Small intestine (tissue), 7 donors: ENCODE results near the gene CCSER1. TPM values are rescaled to one million over a fixed set of nuclear protein-coding genes. Genes with fewer than 3 reads are reported as not detected.
"Not testable (repeated sequence)": the region's sequence is repeated elsewhere in the genome, so short reads cannot be mapped to it uniquely, and the experiment has no call there.

Source experiments
- DNase-seq, 2 donors: peaks; one replicate each; pipeline versions ENCODE4 v3.0.0 to v3.0.0-alpha.2; 2013
- FAIRE-seq: peaks from 2 replicates; lab custom pipeline; 2012; peaks lifted over from hg19 to GRCh38; lab: Jason Lieb, UNC
- H3K27ac ChIP-seq, 3 donors: one replicate each; pipeline ENCODE4 v1.5.1; 2013; ENCODE audit warnings: low read length in 2 of 3, mild to moderate bottlenecking in 2 of 3, control low read depth in 1 of 3, inconsistent platforms in 1 of 3, low read depth in 1 of 3, moderate library complexity in 1 of 3
- H3K27me3 ChIP-seq, 3 donors: one replicate each; pipeline ENCODE4 v1.6.1; 2013; ENCODE audit warnings: low read length in 3 of 3, inconsistent platforms in 1 of 3; ENCODE audit not compliant: control insufficient read depth in 3 of 3, insufficient read depth in 3 of 3
- H3K36me3 ChIP-seq, 3 donors: one replicate each; pipeline ENCODE4 v1.6.1; 2013; ENCODE audit warnings: low read length in 3 of 3, inconsistent platforms in 1 of 3, low read depth in 1 of 3, mild to moderate bottlenecking in 1 of 3, moderate library complexity in 1 of 3; ENCODE audit not compliant: control insufficient read depth in 3 of 3, insufficient read depth in 2 of 3
- H3K4me1 ChIP-seq, 3 donors: one replicate each; pipeline ENCODE4 v1.6.1; 2013; ENCODE audit warnings: low read length in 2 of 3, inconsistent platforms in 1 of 3, low read depth in 1 of 3, mild to moderate bottlenecking in 1 of 3, moderate library complexity in 1 of 3; ENCODE audit not compliant: control insufficient read depth in 3 of 3, insufficient read depth in 2 of 3
- H3K4me3 ChIP-seq, 3 donors: one replicate each; pipeline ENCODE4 v1.5.1; 2013; ENCODE audit warnings: low read length in 3 of 3, control low read depth in 1 of 3, inconsistent platforms in 1 of 3, low read depth in 1 of 3, mild to moderate bottlenecking in 1 of 3, moderate library complexity in 1 of 3
- H3K9me3 ChIP-seq, 2 donors: one replicate each; pipeline ENCODE4 v1.6.1; 2013; ENCODE audit warnings: low read depth in 1 of 2, low read length in 1 of 2; ENCODE audit not compliant: control insufficient read depth in 2 of 2, insufficient read depth in 1 of 2
- WGBS, 3 donors: extraction: QIAGEN DNeasy Blood & Tissue Kit; methylation state at CpG; one replicate each; pipeline ENCODE4 v1.1.7; 2013; 5-methylcytosine and 5-hydroxymethylcytosine counted together
- polyA plus RNA-seq, 4 donors: library from polyadenylated mRNA; stranded (reverse) in 3 of 4; unstranded in 1 of 4; fragments of 200-250 nt in 3 of 4; fragments of 120-200 nt in 1 of 4; gene quantifications; one replicate each; pipeline versions ENCODE4 v1.2.1 to v1.2.3, GENCODE V29; 2013
- donor health status: healthy with polysubstance abuse.
- donor health status: control.
- donor health status: control.
- donor health status: Bipolar disorder and iron deficiency.
- donor health status: healthy.

Gene CCSER1
- polyA plus RNA-seq, 4 donors, result 3.5 to 8.7 (median 5.7) TPM

DNA sequence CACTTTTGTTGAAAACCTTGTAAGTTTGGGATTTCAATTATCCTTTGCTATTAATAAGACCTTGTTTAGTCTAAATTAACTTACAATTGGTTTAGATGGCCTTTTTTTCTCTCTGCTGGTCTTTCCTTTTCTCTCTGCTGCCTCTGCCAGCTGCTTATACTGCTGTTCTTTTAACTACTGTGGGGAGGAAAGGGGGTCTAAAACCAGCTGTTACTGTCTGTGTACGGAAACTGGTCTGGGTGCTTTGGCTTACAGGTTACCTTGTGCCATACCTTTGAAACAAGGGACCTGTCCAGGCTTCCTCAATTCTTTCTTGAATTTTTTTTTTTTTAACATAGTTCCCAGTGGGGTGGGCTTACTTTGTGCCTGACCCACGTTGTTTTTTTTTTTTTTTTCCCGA, 1230.8 kb downstream of the CCSER1 start:
- not testable (repeated sequence) for H3K36me3 ChIP-seq, H3K4me3 ChIP-seq, DNase-seq, H3K4me1 ChIP-seq, H3K27me3 ChIP-seq, FAIRE-seq, H3K27ac ChIP-seq
- H3K9me3 ChIP-seq, result peaks cover 0 to 11% of the 10 kb centered on the region in 2 donors
- 78 to 83% (median 80%) methylated on average over 3 of the region's 3 CpGs for WGBS, 3 donors

DNA sequence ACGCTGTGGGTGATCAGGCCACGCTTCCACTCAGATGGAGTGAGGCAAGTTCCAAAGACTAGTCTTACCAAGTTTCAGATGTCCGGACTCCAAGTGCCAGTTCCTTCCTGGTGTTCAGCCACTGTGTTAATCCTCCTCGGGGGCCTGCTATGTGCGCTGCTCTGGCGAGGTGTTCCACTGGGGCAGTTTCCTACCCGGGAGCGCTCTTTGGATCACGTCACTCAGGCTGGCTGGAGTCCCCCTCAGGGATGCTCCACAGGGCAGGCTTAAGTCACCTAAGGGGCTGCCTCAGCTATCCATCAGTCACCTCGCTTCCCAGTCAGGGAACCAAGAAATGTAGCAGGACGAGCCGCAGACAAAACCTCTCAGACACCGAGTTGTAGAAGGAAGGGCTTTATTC, 1231.4 kb downstream of the CCSER1 start:
- not testable (repeated sequence) for FAIRE-seq, H3K36me3 ChIP-seq, DNase-seq, H3K27ac ChIP-seq, H3K4me1 ChIP-seq, H3K4me3 ChIP-seq, H3K27me3 ChIP-seq, H3K9me3 ChIP-seq
- 79 to 93% (median 88%) methylated on average over 13 of the region's 13 CpGs for WGBS, 3 donors

GRCh38 chr4:91359041-91360031, 1232.1 kb downstream of the CCSER1 start:
- H3K27ac ChIP-seq, result no peak overlapping the region
- no peak overlapping the region for H3K4me3 ChIP-seq
- H3K9me3 ChIP-seq, result peaks cover 0 to 3% of the 10 kb centered on the region in 2 donors
- H3K4me1 ChIP-seq, result no peaks in the 10 kb centered on the region
- DNase-seq, result no peak
- no peaks in the 10 kb centered on the region for H3K36me3 ChIP-seq
- no peak for FAIRE-seq
- H3K27me3 ChIP-seq, result no peaks in the 10 kb centered on the region
- WGBS, 3 donors, result 39 to 71% (median 45%) methylated on average over 8 of the region's 8 CpGs

DNA sequence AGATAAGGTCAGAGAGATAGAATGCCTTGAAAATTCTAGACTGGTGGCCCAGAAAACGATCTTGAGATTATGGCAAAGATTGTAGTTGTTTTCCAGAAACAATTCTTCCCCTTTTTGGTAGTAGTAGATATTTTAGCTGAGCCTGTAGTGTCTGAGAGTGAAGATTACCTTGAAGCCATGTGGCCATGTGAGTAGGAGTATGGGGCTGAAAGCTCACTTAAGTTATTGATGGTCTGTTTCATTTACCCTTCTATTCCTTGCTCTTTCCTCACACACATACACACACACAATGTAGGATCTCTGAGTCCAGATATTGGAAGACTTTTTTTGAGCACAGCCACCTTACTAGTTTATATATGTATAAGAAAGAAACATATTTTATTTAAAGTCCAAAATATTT, 1234.9 kb downstream of the CCSER1 start:
- no peak for FAIRE-seq

GRCh38 chr4:91366554-91366953, 1239.4 kb downstream of the CCSER1 start:
- H3K4me1 ChIP-seq, result no peaks in the 10 kb centered on the region
- no peak overlapping the region for H3K4me3 ChIP-seq
- H3K9me3 ChIP-seq, result no peaks in the 10 kb centered on the region
- DNase-seq (no peak), FAIRE-seq (no peak)
- H3K27me3 ChIP-seq, result no peaks in the 10 kb centered on the region
- no peaks in the 10 kb centered on the region for H3K36me3 ChIP-seq
- H3K27ac ChIP-seq, result no peak overlapping the region

More for the DNA sequence above, 1234.9 kb downstream of the CCSER1 start:
- H3K4me1 ChIP-seq, result no peaks in the 10 kb centered on the region
- DNase-seq, result no peak
- no peaks in the 10 kb centered on the region for H3K27me3 ChIP-seq
- no peak overlapping the region for H3K4me3 ChIP-seq
- no peaks in the 10 kb centered on the region for H3K36me3 ChIP-seq
- 55 to 70% (median 63%) methylated on average over 1 of the region's 1 CpG for WGBS, 3 donors
- H3K27ac ChIP-seq, result no peak overlapping the region
- no peaks in the 10 kb centered on the region for H3K9me3 ChIP-seq

- no peak for DNase-seq
- Histone ChIP-seq H3K9me3 (no peaks in the 10 kb centered on the region), H3K4me3 (no peak overlapping the region), H3K36me3 (no peaks in the 10 kb centered on the region), H3K27ac (no peak overlapping the region), H3K27me3 (no peaks in the 10 kb centered on the region), H3K4me1 (no peaks in the 10 kb centered on the region)
- no peak for FAIRE-seq
- 88 to 91% (median 90%) methylated on average over 3 of the region's 3 CpGs for WGBS, 3 donors
Measured at GRCh38 chr4:91369116-91369515, 1241.9 kb downstream of the CCSER1 start.

- Histone ChIP-seq H3K27me3 (no peaks in the 10 kb centered on the region), H3K9me3 (no peaks in the 10 kb centered on the region), H3K36me3 (no peaks in the 10 kb centered on the region), H3K4me3 (no peak overlapping the region), H3K4me1 (no peaks in the 10 kb centered on the region), H3K27ac (no peak overlapping the region)
- DNase-seq (peak; percentile 56 to 63), FAIRE-seq (no peak)
- 8 to 44% (median 19%) methylated on average over 4 of the region's 4 CpGs for WGBS, 3 donors
Measured at GRCh38 chr4:91373546-91373945, 1246.4 kb downstream of the CCSER1 start.

GRCh38 chr4:91405431-91405830, 1278.2 kb downstream of the CCSER1 start:
- not testable (repeated sequence) for DNase-seq, H3K36me3 ChIP-seq, H3K9me3 ChIP-seq, H3K27ac ChIP-seq, FAIRE-seq, H3K27me3 ChIP-seq, H3K4me3 ChIP-seq, H3K4me1 ChIP-seq
- 75 to 87% (median 80%) methylated on average over 7 of the region's 7 CpGs for WGBS, 3 donors
